ENCODE results near the gene MOG. TPM values are rescaled to one million over a fixed set of nuclear protein-coding genes. Genes with fewer than 3 reads are reported as not detected.
"Not testable (repeated sequence)": the region's sequence is repeated elsewhere in the genome, so short reads cannot be mapped to it uniquely, and the experiment has no call there.

Gene MOG
- total RNA-seq, 1 donor from 2014 or later: 2.0 TPM

DNA sequence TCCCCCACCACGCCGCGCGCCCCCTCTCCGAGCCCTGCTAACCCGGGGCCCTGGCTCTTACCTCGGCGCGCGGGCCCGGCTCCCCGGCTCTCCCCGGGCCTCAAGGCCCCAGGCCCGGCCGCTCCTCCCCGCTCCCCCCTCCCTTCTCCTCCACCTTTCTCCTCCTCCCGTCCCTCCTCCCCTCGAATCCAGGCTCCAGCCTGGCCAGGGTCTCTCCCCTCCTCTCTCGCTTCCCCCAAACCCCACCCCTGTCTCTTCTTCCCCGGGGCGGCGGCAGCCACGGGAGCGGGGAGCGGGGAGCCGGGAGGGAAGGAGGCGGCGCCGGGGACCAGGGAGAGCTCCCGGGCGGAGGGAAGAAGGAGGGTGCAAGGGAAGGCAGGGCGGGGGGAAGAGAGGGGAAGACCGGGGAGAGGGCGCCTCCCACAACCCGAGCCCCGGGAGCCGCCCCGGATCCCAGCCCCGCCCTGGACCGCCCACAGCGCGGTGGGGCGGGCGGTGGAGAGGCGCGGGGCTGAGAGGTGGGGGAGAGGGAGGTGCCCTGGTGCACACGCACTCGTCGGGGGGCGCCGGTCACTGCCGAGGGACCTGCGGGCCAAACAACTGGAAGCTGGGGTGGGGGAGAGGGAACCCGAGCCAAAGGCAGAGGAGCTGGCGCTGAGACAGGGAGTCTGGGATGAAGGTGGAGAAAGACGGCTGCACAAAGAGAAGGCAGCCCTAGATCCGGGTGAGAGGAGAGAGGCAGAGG is 23.9 kb upstream of the MOG start, which contains the start of gene GABBR1:
TSS of gene GABBR1 (minus strand) at position 395 of the 745 bp plus-strand sequence. CDS start 798 bp downstream, outside the sequence.
- intact Hi-C loops (cut with DNase I): no loop called here
- peak; percentile 92 for DNase-seq (ENCODE audit: low spot score)

DNA sequence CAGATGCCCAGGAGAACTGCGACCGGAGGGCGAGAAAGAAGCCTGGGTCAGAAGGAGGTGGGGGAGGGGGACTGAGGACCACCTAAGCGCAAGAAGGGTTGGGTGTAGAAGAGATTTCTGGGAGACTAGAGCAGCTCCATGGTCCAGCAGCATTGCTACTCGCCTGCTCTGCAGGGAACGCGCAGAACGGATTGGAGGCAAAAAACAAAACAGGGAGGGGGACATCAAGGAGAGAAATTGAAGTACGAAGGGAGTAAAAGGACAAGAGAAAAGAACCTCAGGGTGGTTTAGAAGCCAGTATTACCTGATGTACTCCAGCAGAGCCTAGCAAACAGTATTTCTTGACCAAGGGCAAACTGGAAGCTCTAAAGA is 23.4 kb upstream of the MOG start:
- intact Hi-C loops (cut with DNase I): no loop called here

DNA sequence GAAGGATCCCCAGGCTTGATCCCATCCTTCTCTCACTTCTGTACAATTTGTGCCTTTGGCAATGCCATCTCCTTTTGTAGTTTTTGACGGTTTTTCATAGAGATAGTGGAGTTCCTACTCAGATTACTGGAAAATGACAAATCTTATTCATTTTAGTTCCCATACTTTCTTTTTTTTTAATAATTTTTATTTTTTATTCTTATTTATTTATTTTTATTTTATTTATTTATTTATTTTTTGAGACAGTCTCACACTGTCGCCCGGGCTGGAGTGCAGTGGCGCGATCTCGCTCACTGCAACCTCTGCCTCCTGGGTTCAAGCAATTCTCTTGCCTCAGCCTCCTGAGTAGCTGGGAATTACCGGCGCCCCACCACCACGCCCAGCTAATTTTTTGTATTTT is 19.6 kb upstream of the MOG start:
- no peak for DNase-seq (ENCODE audit: low spot score)
- intact Hi-C loops (cut with DNase I): no loop called here

More for the DNA sequence above, 23.4 kb upstream of the MOG start:
- DNase-seq (ENCODE audit: low spot score): no peak

DNA sequence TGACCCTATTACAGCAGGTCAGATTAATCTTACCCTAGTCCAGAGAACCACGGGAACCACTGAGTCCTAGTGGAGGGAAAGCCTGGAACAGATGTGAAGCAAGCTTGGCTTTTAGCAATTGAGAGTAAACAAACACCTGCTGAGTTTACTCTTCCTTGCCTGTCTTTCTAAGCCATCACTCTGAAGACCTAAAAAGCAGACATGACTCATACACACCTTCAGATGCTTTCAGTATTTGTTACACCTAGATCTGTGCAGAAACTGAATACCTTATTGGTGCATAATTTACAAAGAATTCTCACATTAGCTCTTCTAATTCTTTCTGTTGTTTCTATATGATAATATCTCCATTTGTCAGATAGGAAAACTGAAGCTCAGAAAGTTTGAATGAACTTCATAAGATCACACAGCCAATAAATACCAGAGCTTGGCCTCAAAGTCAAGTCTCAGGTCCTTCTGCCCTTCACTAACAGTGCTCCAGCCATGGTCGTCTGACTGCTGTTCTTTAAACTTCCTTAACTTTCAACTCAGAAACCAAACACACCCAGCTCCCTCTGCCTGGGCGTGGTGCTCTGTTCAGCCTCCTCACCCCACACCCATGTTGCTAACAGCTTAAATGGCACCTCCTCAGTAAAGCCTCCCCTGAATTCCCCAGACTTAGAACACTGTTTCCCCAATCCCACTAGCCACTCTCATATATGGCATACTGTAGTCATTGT is 15.3 kb upstream of the MOG start:
- no peak for DNase-seq (ENCODE audit: low spot score)
- intact Hi-C loops (cut with DNase I): no loop called here

DNA sequence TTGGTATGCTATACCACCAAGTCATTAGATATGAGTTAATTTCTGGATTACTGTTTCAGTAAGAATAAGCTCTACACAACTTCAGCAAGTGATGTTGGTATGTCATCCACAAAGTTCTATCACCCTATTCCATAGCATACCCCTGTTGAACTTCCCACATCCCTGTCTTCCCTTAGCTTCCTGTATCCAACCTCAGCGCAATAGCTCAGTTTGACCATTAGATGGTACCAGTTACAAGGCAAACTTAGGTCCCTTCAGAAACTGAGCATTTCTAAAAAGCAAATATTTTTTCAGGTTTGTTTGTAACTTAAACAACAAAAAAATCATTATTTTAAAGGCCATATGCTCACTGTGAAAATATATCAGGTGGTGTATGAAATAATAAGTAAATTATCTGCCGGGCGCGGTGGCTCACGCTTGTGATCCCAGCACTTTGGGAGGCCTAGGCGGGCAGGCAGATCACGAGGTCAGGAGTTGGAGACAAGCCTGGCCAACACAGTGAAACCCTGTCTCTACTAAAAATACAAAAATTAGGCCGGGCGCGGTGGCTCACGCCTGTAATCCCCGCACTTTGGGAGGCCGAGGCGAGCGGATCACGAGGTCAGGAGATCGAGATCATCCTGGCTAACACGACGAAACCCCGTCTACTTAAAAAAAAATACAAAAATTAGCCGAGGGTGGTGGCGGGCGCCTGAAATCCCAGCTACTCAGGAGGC is 8.8 kb upstream of the MOG start:
- intact Hi-C loops (cut with DNase I): loop anchor here (2.0 kb wide), 1 partner anchor 37 kb away; no protein-coding TSS in a partner anchor

DNA sequence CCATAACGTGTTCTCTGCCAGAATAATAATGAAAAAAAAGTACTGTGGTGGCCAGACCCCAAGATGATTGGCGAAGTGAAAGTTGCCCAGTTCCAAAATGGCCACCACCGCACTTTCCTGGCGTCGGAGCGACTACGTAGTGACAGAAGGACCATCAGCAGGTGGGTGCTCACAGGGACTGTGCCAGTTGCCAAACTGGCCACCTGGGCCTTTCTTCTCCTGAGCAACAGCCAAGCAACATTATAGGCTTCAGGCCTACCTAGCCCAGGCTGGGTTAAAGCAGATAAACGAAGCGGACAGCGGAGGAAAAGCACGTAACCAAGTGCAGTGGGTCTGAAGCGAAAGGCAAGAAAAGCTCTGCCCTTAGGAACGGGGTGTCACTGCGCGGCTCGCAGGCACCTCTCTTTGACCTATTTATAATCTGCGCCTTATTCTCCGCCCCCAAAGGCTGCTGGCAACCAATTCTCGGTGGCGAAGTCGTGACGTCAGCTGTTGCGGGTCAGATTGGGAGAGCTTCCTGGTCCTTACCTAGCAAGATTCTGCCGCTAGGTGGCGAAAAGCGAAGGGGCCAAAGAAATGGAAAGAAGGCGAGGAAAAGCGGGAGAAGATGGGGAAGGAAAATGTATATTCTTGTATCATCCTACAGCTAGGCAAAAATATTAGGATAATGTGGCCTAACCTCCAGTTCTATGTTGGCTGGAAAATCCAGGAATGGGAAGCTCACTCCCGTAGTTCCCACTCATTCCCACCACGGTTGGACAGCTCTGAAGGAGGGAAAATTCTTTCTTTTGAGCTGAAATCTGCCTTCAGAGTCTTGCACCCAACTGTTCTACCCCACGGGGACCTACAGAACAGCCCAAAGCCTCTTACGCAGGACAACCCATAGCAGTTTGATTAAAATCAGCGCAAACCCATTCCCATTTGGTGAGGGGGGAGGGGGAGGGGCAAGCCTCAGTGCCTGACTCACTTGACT is 6.9 kb upstream of the MOG start:
- intact Hi-C loops (cut with DNase I): loop anchor here (2.0 to 5.0 kb wide), 2 partner anchors 35 to 102 kb away; no protein-coding TSS in a partner anchor
- peak; percentile 100 for DNase-seq (ENCODE audit: low spot score)

More for the DNA sequence above, 8.8 kb upstream of the MOG start:
- no peak for DNase-seq (ENCODE audit: low spot score)

DNA sequence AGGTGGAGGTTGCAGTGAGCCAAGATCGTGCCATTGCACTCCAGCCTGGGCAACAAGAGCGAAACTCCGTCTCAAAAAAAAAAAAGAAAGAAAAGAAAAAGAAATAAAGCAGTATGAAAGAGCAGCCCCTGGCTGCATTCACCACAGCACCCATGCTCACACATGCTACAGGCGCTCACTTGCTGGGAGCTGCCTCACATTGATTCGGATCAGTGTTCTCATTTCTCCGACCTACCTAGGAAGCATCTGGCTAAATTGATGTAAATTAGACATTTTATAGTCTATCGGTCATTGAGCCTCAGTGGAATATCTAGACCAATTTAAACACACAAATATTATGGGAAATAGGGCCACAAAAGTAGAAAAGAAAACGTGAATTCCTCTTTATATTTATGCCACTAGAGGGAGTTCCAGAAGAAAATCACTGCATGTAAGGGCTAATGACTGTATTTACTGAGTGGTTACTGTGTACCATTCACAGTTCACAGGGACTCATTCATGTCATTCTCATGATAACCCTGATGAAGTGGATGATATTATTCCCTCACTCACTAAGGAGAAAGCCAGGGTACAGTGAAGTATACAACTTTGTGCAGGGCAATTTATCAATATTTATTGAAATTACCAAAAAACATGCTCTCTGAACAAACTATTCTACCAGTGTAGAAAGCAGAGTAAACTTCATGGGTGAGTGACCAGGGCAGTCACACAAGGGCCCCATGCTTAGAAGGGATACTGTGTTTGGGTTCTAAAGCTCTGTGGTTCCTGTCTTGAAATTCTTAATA is 5.3 kb upstream of the MOG start:
- DNase-seq (ENCODE audit: low spot score): no peak
- intact Hi-C loops (cut with DNase I): loop anchor here (5.0 kb wide), 1 partner anchor 101 kb away; no protein-coding TSS in a partner anchor

DNA sequence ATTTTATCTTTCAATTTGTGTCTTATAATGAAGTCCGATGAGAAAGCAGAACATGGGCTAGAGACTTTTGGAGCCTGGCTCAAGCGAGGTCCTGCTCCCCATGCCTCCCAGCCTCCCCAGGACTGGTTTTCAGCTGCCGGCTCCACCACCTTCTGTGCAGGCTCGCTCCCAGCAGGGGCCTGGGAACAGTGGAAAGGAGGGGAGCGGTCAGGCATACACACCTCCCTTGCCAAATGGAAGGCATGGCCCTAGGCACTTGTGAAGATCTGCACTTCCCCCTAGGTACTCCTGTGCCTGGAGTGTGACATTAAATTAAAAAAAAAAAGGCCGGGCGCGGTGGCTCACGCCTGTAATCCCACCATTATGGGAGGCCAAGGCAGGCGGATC is 4.7 kb upstream of the MOG start:
- DNase-seq (ENCODE audit: low spot score): no peak
- intact Hi-C loops (cut with DNase I): loop anchor here (5.0 kb wide), 1 partner anchor 100 kb away; no protein-coding TSS in a partner anchor

DNA sequence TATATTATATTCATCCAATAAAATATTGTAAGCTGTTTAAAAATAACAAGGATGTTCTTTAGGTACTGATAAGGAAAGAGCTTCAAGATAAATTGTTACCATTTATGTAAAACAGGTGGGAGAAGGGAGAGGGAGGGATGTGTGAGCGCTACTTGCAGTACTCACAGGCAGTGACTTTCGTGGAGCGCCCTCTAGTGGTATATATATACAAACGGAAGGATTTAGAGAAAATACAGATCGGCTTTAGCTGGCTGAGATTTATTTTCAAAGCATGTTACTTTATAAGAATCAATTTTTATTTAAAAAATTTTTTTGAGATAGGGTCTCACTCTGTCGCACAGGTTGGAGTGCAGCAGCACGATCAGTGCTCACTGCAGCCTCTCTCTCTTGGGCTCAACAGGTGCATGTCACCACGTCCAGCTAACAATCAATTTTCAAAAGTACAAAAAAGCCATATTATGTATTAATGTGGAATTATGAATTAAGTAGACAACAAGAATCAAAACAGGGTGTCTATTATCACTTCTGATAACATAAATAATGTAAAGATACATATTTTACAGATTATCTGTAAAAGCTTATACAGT is 3.3 kb upstream of the MOG start:
- no peak for DNase-seq (ENCODE audit: low spot score)
- intact Hi-C loops (cut with DNase I): loop anchor here (5.0 kb wide), 1 partner anchor 99 kb away; no protein-coding TSS in a partner anchor

DNA sequence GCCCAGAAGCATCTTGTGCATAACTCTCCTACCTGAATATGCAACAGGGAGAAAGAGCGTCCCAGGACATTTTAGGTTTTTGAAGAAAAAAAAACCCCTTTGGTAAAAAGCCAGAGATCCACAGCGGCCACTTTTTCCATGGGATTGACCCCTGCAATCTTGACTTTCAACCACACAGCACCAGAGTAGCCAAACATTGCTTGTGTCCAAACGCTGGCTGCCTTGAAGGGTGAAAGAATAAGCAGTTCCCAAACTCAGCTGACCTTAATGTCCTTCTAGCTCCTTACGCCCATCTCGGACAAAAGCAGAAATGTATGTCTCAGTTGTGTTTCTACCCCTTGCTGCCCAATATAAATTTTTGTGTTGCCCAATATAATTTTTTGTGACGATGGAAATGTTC is 1.2 kb upstream of the MOG start:
- intact Hi-C loops (cut with DNase I): no loop called here
- DNase-seq (ENCODE audit: low spot score): no peak

DNA sequence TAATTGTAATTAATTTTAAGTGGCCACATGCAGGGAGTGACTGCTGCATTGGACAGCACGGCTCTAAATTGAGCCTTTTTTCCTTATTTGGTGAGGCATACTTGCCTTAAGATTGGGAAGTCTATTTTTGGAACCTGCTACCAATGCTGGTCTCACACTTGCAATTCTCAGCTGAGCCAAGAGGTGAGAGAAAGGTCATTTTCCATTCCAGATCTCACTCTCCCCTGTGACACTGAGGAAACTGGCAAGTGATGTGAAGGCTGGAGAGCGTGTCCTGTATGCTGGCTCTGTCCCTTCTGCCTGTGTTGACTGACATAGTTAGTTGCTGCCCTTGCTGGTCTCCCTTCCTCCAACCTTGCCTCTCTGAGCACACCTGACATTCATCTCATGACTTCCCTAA is 735 bp upstream of the MOG start:
- no peak for DNase-seq (ENCODE audit: low spot score)
- intact Hi-C loops (cut with DNase I): no loop called here

DNA sequence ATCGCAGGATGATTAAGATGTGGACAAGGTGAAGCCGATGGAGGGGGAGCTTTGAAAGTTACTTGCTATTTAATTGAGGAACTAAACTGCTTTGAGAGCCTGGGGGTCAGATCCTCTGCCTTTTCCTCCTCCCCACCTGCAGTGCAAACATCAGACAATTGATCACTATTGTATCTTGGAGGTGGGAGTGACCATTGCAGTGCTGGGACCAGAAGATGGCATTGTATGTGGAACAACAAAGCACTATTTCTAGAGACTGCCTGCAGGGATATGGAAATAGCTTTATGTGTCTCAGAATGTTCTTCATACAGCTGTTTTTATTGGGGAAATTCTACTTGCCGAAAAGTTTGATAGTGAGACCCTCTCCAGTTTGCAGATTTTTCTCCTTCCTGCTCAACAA is 4.2 kb downstream of the MOG start:
- intact Hi-C loops (cut with DNase I): no loop called here
- DNase-seq (ENCODE audit: low spot score): no peak

DNA sequence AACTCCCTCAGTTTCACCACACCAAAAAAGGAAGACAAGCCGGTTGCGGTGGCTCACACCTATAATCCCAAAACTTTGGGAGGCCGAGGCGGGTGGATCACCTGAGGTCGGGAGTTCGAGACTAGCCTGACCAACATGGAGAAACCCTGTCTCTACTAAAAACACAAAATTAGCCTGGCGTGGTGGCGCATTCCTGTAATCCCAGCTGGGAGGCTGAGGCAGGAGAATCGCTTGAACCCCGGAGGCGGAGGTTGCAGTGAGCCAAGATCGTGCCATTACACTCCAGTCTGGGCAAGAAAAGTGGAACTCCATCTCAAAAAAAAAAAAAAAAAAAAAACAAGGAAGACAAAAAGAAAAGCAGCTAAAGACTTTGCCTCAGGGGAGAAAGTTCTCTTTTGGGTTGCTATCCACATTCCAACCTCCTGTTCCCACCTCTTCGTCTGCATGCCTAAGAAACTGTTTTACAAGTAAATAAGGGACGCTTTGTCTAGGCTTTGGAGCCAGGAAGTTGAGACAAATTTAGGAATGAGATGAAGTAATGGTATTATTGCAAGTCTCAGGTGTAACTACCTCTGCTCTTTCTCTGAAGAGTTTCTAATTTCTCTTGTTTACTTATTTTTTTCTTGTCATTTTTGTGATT is 4.7 kb downstream of the MOG start:
- DNase-seq (ENCODE audit: low spot score); intact Hi-C loops (cut with DNase I): not testable (repeated sequence)

DNA sequence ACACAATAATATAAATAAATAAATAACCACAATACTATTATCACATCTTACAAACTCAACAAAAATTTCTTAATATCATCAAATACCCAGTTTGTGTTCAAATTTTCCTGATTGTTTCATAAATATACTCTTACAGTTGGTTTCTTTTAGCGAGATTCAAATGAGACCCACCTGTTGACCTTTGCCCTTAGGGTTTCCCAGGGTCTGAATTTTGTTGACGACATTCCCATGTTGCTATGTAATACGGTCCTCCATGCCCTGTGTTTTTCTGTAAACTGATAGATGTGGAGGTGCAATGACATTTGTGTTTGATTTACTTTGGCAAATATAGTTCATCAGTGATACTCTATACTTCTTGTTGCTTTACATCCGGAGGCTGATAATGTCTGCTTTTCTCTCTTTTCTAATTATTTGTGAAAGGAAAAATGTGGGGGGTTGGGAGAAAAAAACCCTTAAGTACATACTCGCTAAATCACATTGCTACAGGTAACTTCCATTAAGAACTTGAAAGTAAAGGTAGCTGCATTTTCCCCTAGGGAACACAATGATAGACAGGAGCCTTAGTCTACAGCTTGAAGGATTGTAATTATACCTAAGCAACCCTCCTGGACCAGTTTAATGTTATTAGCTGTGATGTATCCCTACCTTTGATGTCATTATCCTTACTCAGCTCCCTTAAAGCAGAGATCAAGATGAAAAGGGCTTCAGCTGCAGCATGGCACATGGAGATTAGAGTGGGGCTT is 6.6 kb downstream of the MOG start:
- no peak for DNase-seq (ENCODE audit: low spot score)
- intact Hi-C loops (cut with DNase I): no loop called here

DNA sequence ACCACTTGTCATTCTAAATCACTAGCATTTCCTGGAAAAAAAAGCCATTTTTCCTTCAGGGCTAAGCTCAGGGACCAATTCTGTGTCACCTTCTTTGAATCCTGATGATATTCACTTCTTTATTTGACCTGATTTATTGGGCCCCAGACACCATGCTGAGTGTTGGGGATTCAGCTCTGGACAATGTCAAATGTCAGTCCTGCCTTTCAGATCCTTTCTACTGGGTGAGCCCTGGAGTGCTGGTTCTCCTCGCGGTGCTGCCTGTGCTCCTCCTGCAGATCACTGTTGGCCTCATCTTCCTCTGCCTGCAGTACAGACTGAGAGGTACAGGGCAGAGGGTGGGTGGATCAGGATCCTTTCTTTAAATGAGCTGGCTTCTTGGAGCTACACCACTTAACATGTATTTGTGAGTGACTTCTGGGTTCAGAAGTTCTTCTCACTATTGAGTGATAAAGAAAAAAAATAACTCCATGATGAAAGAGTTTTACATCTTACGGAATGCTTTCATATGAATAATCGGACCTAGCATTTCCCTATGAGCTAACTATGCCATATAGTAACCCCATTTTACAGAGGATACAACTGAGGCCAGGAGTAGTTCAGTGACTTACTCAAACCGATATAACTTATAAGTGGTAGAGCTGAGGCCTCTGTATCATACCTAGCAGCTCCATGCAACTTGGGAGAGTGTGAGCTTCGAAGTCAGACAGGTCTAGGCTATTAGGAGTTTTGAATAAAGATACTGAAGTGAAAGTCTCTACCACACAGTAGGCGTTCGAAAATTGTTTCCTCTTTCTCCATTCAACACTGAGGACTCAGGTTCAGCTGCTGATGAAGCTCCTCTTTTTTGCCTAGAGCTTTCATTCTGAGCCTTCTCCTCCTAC is 9.3 kb downstream of the MOG start:
- DNase-seq (ENCODE audit: low spot score): no peak
- intact Hi-C loops (cut with DNase I): no loop called here

DNA sequence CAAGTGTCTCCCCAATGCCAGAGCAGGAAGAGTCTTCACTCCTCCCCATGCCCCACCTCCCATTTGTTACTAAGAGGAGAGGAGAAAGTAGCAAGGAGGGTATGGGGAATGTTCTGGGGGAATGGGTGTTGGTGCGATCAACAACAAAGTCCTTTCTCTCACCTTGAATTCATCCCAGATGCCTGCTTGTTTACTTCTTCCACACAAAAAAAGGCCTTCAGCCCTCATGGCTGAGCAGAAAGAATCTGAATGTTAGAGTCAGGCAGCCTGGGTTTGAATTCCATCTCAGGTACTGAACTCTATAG is 9.9 kb downstream of the MOG start:
- DNase-seq (ENCODE audit: low spot score): no peak

More for the DNA sequence above, 9.9 kb downstream of the MOG start:
- intact Hi-C loops (cut with DNase I): no loop called here
